ENCODE measurements around the gene PIMREG.

DNA sequence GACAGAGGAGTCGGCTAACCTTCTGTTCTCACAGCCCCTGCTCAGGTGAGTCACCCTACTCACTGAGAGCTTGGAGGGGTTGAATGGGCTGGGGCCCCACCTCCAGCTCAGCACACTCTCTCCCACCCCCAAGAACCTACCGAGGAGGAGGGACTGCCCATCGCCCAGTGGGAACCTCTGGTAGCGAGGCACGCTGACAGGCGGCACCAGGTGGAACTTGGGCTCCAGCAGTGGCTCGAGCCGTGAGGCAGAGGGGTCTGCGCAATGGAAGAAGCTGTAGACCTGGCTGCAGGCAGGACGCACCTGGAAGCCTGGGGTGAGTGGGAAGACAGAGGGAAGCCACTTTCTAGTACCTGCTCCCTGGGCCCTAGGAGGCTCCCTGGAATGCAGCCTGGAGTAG is 28.3 kb downstream of the PIMREG start:
- TF ChIP-seq, protein P1, sequence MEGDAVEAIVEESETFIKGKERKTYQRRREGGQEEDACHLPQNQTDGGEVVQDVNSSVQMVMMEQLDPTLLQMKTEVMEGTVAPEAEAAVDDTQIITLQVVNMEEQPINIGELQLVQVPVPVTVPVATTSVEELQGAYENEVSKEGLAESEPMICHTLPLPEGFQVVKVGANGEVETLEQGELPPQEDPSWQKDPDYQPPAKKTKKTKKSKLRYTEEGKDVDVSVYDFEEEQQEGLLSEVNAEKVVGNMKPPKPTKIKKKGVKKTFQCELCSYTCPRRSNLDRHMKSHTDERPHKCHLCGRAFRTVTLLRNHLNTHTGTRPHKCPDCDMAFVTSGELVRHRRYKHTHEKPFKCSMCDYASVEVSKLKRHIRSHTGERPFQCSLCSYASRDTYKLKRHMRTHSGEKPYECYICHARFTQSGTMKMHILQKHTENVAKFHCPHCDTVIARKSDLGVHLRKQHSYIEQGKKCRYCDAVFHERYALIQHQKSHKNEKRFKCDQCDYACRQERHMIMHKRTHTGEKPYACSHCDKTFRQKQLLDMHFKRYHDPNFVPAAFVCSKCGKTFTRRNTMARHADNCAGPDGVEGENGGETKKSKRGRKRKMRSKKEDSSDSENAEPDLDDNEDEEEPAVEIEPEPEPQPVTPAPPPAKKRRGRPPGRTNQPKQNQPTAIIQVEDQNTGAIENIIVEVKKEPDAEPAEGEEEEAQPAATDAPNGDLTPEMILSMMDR (IDR thresholded peaks at IDR 0.05), result no peak
- TF ChIP-seq POLR2A (IDR thresholded peaks at IDR 0.05) (no peak), POLR2AphosphoS5 (IDR thresholded peaks at IDR 0.05) (no peak)

Measured in breast epithelium (tissue), 3 donors.